ENCODE data around the gene DIP2B.

The DIP2B gene

DNA sequence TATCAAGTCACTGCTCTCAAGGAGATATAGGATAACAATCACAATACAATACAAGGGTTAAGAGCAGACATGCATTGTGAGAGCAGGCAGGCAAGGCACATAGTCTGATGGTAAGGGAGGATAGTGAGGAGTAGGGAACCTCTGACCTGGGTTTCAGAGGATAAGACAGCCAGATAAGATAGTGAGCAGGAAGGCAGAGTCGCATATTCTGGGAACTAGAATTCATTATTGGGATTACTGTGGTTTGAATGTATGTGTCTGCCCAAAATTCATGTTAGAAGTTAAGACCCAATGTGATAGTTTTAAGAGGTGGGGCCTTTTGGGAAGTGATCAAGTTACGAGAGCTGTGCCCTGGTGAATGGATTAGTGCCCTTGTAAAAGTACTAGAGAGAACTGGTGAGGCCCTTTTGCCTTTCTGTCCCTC is 244.7 kb downstream of the DIP2B start:
- Histone ChIP-seq H3K4me1 (no peaks in the 10 kb centered on the region), H3K9me3 (no peaks in the 10 kb centered on the region), H3K4me3 (ENCODE audit: low read depth, low read length) (no peak overlapping the region), H3K27me3 (no peaks in the 10 kb centered on the region), H3K36me3 (peaks cover 22% of the 10 kb centered on the region)
- DNase-seq, result no peak
- TF ChIP-seq, protein P1, sequence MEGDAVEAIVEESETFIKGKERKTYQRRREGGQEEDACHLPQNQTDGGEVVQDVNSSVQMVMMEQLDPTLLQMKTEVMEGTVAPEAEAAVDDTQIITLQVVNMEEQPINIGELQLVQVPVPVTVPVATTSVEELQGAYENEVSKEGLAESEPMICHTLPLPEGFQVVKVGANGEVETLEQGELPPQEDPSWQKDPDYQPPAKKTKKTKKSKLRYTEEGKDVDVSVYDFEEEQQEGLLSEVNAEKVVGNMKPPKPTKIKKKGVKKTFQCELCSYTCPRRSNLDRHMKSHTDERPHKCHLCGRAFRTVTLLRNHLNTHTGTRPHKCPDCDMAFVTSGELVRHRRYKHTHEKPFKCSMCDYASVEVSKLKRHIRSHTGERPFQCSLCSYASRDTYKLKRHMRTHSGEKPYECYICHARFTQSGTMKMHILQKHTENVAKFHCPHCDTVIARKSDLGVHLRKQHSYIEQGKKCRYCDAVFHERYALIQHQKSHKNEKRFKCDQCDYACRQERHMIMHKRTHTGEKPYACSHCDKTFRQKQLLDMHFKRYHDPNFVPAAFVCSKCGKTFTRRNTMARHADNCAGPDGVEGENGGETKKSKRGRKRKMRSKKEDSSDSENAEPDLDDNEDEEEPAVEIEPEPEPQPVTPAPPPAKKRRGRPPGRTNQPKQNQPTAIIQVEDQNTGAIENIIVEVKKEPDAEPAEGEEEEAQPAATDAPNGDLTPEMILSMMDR (IDR thresholded peaks at IDR 0.05; ENCODE audit: low read depth, low read length), result no peak

- Histone ChIP-seq H3K4me3 (ENCODE audit: low read depth, low read length) (no peak overlapping the region), H3K9me3 (no peaks in the 10 kb centered on the region), H3K27me3 (no peaks in the 10 kb centered on the region), H3K4me1 (no peaks in the 10 kb centered on the region), H3K36me3 (peaks cover 13% of the 10 kb centered on the region)
- no peak for DNase-seq
- TF ChIP-seq, protein P1 (IDR thresholded peaks at IDR 0.05; ENCODE audit: low read depth, low read length), result no peak
Observed at GRCh38 chr12:50750366-50750765, 245.6 kb downstream of the DIP2B start.

- Histone ChIP-seq H3K9me3 (no peaks in the 10 kb centered on the region; the same call in 1 of the 2 replicates), H3K27me3 (no peaks in the 10 kb centered on the region), H3K4me1 (no peaks in the 10 kb centered on the region), H3K36me3 (peaks cover 6% of the 10 kb centered on the region; the same call in 1 of the 2 replicates), H3K4me3 (ENCODE audit: low read depth, low read length) (no peak overlapping the region)
- DNase-seq, result no peak
- TF ChIP-seq, protein P1 (IDR thresholded peaks at IDR 0.05; ENCODE audit: low read depth, low read length), result no peak
Observed at GRCh38 chr12:50751948-50752721, 247.3 kb downstream of the DIP2B start.

DNA sequence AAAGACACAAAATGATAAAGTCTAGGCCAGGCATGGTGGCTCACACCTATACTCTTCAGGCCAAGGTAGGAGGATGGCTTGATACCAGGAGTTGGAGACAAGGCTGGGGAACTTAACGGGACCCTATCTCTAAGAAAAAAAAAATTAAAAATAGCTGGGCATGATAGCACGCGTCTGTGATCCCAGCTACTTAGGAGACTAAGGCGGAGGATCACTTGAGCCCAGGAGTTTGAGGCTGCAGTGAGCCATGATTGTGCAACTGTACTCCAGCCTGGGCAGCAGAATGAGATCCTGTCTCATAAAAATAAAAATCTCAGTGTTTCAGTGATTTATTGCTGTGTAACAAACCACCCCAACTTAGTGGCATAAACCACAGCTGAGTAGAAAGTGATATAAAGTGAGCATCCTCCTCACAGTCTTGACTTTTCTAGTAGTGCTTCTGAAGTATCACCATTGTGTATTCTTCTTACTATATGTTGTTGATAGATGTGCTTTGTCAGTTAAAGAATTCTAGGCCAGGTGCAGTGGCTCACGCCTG is 248.5 kb downstream of the DIP2B start:
- H3K36me3 ChIP-seq, result no peaks in the 10 kb centered on the region
- no peak overlapping the region for H3K4me3 ChIP-seq (ENCODE audit: low read depth, low read length)
- no peaks in the 10 kb centered on the region for H3K4me1 ChIP-seq
- TF ChIP-seq, protein P1 (IDR thresholded peaks at IDR 0.05; ENCODE audit: low read depth, low read length), result no peak
- H3K9me3 ChIP-seq, result no peaks in the 10 kb centered on the region; the same call in 1 of the 2 replicates
- H3K27me3 ChIP-seq, result no peaks in the 10 kb centered on the region
- no peak for DNase-seq

GRCh38 chr12:50763639-50764285 is 259.0 kb downstream of the DIP2B start, which contains the start of gene ATF1:
Gene ATF1, plus strand, starts transcription at chr12:50764101. Its CDS starts 16,045 bp downstream, at chr12:50780146.
- TF ChIP-seq, protein P1 (IDR thresholded peaks at IDR 0.05; ENCODE audit: low read depth, low read length), result no peak
- Histone ChIP-seq H3K9me3 (no peaks in the 10 kb centered on the region; the same call in 1 of the 2 replicates), H3K27me3 (no peaks in the 10 kb centered on the region), H3K4me3 (ENCODE audit: low read depth, low read length) (peak within 1 kb of the TSS; percentile 77), H3K36me3 (no peaks in the 10 kb centered on the region), H3K4me1 (peaks cover 7% of the 10 kb centered on the region)
- DNase-seq, result peak; percentile 92

Data from BE2C (cell line).